Stimulated activated CD8-positive, alpha-beta memory T cell treated with anti-CD3 and anti-CD28 coated beads, Interleukin-7, amount 100 ng/mL, for 24 hours (primary cell): ENCODE data around the gene TENM3.

ENCODE experiments used
- DNase-seq: peaks from one replicate; pipeline ENCODE4 v3.0.0-alpha.2; 2020; ENCODE audit warnings: low read depth

Gene TENM3

DNA sequence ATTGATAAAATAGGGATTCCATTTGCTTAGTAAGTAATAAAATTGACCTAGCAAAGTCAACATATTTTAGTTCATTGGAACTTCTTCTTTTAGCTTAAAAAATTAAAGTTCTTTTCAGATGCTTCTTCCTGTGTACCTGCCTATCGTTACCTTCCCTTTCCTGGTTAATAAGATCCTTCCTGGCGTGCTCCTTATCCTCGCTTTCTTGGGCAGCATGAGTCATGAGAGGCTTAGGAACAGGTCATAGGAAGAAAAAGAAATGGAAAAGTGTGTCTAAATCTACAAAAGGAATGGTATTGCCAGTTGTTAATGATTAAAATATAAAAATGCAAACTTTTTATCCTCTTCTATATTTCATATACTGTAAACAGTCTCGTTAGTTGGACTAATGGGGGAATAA lies 503.7 kb downstream of the TENM3 start:
- DNase-seq = no peak

DNA sequence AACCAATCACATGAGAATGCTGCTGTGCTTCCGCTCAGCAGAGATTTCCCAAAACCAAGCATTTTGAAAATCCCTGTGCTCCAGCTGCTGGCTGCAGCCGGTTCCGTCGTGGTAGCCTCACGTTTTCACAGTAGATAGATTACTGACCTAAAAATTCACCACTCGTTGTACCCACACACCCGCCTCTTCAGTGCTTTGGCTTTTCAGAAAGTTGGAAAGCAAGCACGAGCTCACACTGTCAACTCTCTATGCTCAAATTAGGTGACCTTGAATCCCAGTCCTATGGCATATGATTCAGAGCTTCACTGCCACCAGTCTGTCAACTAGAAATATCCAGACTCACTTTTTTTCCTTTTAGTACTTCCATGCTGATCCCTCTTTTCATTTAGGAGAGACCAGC lies 505.1 kb downstream of the TENM3 start:
- DNase-seq = no peak

DNA sequence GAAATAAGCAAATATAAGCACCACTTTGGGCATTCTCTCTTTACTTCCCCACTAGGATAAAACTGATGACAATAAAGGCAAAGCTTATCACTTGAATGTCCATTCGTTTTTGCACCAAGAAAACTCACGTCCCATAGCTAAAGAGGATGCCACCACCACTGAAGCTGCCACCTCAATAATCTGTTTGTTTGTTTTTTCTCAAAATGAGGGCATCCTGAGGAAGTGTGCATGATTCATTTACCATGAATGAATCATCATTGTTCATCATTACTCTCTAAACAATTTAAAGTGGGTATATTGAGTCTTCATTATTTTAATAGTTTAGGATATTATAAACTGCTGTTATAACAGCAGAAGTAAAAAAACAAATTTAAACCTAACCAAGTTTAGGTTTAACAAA lies 505.7 kb downstream of the TENM3 start:
- no peak for DNase-seq

DNA sequence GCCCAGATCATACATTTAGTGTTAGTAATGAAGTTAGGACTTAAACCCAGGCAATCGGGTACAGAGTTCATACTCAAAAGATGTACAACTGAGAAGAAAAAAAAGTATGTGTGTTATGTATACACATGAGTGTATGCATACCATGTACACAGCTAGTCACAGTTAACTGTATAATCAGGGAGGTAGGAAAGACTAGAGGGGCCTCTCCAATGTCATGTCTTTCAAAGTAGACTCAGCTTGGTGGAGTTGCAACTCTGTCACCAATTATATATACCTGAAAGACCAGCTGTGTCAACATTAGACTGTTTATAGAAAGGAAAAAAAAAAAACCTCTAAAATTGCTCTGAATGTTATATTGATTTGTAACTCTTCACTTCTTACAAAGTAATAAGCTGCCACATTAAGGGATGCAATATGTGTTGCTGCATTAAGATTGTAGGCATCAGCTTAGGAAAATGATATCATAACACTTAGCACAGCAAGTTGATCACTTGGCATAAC lies 506.5 kb downstream of the TENM3 start:
- no peak for DNase-seq

DNA sequence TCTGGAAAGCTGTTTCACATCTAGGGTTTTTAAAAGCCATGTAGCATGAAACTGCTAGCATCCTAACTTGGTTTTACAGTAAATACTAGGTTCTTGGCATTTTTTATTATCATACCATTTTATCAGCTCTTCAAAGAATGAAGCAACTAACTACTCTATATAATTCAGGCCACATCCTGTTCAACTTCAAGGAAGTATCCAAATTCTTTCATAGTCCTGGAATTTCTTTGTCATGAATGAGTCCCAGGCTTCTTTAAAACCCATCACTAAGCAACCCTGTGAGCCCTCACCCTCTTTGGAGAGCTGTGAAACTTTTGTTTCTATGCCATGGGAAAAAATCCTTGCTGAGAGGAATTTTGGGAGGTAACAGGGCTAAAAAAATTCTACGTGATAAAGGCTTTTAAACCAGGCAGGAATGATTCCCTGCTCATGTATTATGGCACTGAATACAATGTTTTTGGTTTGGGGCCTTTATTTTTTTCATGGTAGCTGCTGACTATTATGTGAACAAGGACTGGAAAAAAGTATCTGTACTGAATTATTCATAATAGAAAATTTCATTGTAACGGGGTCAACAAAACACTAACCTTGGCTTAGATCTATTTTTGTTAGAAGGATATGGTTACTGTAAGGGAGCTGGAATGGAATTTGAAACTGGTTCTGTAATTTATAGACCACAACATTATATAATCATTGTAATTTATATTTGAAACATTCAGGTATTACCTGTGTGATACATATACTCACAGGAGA lies 509.1 kb downstream of the TENM3 start:
- DNase-seq = no peak

DNA sequence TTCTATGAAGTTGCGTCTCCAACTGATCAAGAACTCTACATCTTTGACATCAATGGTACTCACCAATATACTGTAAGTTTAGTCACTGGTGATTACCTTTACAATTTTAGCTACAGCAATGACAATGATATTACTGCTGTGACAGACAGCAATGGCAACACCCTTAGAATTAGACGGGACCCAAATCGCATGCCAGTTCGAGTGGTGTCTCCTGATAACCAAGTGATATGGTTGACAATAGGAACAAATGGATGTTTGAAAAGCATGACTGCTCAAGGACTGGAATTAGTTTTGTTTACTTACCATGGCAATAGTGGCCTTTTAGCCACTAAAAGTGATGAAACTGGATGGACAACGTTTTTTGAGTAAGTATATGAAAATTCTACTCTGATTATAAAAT lies 511.7 kb downstream of the TENM3 start:
- DNase-seq = no peak

DNA sequence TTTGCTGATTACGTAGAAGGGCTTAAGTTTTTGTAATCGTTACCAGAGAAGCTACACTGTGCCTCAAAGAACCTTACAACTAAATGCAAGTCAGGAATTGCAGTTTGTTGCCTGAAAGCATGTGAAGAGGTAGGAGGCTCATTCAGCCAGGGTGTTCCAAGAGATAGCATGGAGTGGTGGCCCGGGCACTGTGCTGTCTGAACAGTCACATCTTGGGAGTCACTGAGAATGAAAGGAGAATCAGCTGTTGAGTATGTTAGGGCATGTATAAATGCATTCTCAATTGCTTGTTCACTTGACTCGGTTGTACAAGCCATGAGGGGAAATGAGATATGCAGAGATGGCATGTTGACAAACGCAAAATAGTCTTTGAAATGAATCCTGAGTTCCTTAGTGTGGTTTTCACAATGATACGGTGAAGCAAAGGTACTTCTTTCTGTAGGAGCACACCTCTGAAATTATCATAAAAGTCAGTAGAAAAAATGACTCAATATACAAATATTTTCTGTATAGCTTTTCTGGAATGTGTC lies 513.0 kb downstream of the TENM3 start:
- DNase-seq = no peak

DNA sequence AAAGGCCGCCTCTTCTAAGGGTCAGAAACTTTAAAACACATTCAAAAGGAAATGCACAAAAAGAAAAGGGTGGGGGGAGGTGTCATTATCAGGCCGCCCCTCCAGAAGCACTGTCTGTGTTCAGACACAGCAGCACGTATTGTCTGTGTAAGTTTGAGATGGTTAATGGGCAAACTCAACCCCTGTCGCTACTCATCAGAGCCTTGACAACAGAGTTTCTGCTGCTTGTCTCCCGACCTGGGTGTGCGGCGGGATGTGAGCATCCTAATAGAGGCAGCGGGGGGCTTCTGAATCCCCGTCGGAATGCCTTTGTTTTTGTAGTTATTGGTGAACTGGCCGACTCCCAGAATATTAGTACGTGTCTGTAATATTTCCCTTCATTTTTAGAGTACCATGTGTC lies 515.1 kb downstream of the TENM3 start:
- no peak for DNase-seq

DNA sequence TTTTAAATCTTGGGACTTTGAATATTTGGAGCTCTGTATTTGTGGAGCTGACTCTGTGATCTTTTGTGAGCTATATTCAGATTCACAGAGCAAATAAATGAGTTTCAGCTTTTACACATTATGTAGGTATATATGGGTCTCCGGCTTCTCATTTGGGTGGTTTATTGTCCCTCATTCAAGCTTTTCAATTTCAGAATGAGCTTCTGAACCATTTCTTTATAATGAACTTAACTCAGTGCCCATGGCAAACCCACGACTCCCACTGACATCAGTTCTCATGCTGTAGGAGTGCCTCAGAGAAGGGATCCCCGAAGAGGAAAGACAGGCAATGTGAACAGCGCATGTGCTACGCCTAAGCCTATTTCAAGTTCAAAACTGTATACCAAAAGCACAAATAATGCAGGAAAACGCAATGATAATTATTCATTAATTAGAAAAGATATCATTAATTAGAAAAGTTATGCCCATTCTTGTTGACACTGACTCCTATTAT lies 517.4 kb downstream of the TENM3 start:
- DNase-seq = no peak

DNA sequence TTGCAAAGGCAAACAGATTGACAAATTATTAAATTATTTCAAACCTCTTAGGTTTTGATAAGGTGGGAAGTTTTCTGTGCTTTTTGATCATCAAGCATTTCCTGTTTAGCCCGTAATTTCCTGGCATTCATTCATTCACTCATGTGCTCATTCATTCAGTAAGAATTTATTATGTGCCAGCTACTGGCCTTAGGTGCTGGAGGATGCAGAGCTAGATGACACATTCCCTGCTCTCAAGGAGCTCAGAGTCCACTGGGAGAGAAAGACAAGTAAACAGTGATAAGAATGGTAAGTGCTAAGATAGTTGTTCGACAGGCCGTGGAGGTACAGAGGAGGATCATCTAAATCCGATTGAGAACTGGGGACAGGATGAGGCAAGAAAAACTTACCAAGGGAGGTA lies 520.9 kb downstream of the TENM3 start:
- DNase-seq = no peak

DNA sequence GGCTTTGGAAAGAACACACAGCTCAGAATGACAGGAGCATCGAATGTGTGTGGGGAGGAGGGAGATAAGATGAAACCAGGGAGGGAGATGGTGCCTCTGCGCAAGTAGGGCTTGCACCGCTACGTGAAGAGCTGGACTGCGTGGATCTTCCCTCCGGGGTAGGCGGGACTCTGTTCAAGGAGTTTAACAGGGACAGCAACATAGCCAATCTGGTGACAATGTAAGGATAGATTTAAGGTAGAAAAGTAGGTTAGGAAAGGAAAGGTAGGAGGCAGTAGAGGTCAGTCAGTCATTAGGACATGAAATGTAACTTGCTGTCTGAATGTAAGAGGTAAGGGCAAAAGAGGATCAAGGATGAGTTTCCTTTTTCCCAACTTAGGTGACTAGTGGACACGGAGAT lies 521.4 kb downstream of the TENM3 start:
- DNase-seq = no peak

DNA sequence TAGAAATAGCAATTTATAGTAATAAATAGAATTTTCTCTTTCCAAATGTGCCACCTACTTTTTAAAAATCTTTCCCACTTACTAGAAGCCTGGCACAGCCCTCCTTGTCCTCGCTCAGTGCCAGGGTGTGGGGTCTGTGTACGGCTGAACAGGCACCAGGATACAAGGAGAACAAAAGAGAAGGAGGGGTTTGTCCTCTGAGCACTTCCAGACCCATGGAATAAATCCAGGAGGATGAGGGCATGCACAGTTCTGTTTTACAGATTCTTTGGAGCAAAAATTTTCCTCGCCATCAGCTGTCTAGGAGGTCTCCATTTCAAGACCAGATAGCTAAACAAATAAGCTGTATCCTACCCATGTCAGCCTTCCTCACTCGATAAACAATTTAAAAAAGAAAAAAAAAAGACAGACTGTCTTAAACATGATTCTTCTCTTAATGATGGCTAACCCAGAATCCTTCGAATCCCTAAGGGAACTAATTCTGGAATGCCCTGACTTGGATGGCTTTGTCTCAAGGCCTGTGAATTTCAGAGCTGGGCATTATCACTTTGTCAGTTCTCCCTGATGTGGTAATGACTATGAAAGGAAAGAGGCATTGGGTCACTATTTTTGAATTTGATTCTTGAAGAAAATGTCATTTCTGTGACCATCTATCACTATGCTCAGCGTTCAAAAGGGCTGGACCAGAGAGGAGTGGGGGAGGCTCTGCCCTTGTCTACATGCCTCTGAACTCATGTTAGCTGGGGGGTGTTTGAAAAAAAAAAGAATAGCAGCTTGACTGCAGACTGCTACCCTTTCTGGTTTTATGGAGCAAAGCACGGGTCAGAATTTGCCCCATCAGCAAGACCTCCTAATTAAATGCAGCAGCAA lies 523.0 kb downstream of the TENM3 start:
- no peak for DNase-seq

DNA sequence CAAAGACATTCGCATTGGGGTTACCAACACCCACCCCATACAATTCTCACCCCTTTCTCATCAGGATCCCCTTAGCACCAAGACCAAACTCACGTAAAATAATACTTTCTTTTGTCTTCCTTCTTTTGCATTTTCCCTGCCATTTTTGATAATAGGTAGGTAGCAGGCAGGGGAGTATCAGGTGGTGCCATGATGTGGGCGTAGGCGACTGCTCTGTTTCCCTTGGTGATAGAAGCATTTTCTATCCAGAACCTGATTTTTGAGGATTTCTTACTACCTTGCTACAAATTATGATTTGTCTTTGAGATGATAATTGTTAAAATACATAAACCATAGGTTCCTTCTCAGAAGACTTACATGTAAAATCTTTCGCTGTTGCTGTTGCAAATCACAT lies 523.7 kb downstream of the TENM3 start:
- no peak for DNase-seq

DNA sequence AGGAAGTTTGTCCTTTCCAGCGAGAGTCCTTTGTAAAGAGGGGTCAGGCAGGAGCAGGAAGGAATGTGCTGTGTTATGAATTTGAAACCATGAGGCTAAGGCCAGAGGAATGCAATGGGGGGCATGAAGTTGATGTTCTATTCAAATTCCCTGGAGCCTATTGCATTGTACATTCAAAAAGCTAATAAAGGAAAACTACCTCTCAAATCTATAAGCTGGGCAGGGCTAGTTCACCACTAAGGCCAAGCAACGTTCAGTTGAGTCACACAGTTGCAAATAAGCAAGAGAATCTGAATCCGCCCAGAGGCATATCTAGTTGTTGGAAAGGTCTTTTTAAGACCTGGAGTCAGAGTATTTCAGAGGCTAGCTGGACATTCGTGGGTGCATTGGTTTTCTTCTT lies 525.6 kb downstream of the TENM3 start:
- DNase-seq = no peak

DNA sequence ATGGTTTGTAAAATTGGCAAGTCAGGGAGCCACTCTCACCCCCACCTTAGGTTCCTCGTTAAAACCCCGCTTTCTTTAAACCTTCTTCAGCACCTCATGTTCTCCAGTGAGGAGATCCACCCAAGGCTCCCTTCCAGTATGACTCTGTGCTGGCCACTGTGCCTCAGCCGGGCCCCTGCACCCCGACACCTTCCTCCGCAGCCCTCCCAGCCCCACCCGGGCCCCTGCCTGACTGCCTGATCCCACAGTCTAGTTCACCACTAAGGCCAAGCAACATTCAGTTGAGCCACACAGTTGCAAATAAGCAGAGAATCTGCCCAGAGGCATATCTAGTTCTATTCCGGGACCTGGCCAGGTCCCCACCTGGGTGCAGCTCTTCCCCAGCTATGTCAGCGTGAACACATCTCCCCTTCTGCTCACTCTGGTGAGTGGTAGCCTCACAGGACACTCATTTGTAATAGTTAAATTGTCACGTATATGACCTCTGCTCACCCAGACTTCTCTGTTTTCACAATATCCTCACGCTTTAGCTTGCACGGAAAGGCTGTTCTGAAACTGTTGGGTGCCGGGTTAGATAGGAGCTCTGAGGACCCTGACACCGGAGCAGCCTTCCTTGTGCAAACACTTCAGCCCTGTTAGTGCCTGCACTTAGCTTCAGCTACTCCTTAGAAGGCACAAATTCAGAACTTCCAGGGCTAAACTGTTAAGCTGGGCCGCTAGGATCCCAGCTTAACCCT lies 527.2 kb downstream of the TENM3 start:
- no peak for DNase-seq

DNA sequence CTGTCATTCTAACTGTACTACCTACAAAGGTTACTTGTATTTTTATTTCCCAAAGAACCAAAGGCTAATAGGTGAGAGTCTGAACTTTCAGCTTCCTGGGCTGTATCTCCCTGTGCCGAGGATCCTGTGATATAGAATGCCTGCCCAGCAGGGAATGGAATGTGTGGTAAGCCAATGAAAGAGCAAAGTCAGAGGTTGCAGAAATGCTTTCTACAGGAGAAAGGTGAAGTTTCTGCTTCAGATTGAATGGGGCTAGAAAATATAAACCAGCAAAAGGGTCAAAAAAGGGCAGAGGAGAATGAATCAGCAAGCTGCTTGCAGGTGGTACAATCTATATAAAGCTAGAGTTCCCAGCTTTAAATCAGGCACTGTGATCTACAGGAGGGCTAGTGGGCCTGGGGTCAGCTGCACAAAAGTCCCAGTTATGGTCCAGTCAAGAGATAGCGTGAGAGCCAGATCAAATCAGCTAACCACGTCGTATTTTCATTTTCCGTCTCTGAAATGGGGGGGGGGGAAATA lies 527.9 kb downstream of the TENM3 start:
- DNase-seq = no peak

DNA sequence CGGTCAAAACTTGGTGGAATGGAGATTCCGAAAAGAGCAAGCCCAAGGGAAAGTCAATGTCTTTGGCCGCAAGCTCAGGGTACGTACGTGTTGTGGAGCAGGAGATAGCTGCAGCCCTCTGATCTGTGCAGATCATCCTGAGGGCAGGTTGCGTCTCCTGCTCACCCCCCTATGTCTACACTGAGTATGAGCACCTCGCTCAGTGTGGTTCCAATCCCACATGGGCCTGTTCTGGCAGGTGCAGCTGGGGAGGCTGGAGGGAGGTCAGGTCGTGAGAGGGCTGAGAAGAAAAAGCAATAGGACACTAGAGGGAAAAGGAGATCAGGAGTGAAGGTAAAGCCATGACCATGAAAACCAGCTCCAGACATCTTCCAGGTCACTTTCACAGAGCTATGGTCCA lies 531.9 kb downstream of the TENM3 start:
- DNase-seq = no peak

DNA sequence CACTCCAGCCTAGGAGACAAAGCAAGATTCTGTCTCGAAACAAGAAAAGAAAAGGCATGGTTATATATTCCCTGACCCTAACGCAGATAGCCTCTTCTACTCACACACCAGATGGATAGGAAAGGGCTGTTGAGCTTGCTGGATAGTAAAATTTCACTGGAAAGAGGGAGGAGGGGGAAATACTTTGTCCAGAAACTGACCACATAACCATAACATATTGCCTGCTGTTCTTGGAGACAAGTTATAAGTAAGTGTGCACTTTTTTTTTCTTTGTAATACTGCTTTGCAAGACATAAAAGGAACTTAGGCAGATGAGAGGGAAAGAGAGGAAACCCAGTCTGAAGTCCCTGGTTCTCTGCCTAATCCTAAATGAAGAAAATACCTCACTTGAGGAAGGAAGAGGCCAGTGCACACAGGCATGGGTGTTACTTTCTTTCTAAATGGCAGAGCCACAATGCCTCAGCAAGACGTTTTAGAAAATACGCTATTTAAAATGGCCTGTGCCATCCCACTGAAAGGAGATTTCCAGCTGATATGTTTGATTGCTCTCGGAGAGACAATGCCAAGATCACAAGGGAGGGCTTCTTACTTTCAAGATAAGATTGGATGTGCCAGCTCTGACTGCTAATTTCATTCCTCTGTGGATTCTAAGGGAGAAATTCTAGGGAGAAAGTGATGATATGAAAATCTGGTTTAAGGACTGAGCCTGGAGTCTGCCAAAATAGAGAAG lies 533.3 kb downstream of the TENM3 start:
- DNase-seq = no peak

DNA sequence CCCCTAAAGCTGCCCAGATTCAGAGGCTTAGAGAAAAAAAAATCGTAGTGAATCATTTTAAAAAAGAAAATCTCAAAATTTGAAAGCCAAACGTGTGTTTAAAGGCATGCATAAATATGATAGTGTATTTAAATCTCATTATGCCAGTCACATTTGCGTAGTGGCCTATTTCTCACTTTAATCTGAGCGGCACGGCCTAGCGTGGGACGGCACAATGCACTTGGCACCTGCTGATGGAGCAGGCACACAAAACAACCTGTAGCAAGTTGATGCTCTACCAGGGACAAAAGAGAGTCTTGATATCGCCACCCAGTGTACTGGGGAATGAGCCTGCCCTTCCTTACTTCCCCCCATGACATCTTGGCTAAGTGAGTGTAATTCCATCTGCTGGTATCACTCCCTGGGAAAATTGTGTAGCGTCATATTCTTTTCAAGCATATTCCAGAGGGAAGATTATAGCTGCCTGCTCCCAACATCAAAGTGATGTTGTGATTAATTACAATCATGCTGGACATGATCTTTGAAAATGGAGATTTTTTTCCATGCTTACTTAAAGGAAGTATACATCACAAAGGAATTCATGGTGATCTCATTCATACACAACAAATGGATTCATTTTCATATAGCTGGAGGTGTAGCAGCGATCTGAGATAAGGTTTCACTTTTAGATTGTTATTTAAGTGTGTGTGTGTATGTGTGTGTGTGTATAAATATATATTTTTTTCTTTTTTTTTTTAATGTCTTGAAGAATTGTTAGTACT lies 535.2 kb downstream of the TENM3 start:
- DNase-seq = no peak

DNA sequence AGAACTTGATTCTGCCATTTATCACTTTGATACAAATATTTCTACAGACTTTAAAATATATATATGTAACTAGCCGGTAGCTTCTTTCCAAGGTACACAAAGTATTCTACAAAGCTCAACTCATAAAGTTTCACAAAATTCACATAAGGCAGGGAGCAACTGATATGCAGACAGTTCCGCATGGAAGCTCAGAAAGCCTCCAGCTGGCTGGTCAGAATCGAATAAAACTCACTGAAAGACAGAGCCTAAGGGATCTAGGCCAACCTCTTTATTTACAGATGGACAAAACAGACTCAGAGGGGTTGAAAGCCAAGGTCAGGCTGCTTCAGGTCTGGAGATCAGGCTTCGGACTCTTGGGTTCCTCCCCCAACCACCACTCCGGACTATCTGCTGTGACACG lies 543.8 kb downstream of the TENM3 start:
- no peak for DNase-seq

DNA sequence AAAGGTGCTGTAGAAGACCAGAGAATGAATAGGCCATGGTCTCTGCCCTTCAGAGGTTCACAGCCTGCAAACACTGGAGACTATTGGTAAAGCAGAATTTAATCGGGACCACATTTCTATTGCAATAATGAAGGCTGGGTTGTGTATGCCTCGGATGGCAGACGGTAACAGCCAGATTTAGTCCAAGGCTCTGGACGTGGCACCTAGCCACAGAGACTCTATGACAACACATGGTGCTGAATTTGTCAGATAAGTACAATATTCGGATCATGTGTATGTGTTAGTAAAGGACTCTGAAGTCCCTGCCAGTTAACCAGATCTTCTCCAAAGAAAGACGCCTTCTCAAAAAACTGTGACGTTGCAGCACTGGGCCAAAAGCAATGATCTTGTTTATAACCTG lies 545.0 kb downstream of the TENM3 start:
- no peak for DNase-seq
